Measurements from ENCODE around the gene GTF3C6.
"Not testable (repeated sequence)": the region's sequence is repeated elsewhere in the genome, so short reads cannot be mapped to it uniquely, and the experiment has no call there.

Gene GTF3C6

GRCh38 chr6:110980227-110980626 lies 21.7 kb downstream of the GTF3C6 start:
- no peak for DNase-seq

GRCh38 chr6:110980648-110981047 lies 22.1 kb downstream of the GTF3C6 start:
- DNase-seq: no peak

- no peak for DNase-seq
Measured at GRCh38 chr6:110981202-110981600, 22.7 kb downstream of the GTF3C6 start.

GRCh38 chr6:110990840-110991576 lies 32.5 kb downstream of the GTF3C6 start:
- DNase-seq: no peak

GRCh38 chr6:110996691-110997090 lies 38.2 kb downstream of the GTF3C6 start:
- no peak for DNase-seq

GRCh38 chr6:110999634-111000270 lies 41.2 kb downstream of the GTF3C6 start:
- peak; percentile 31 for DNase-seq

- DNase-seq: no peak
Measured at GRCh38 chr6:111002350-111002749, 43.8 kb downstream of the GTF3C6 start.

GRCh38 chr6:111011360-111012142 lies 53.0 kb downstream of the GTF3C6 start:
- peak; percentile 70 for DNase-seq

- DNase-seq: no peak
Measured at GRCh38 chr6:111012143-111012452, 53.6 kb downstream of the GTF3C6 start.

- not testable (repeated sequence) for DNase-seq
Measured at GRCh38 chr6:111012520-111012919, 54.0 kb downstream of the GTF3C6 start.

- DNase-seq: no peak
Measured at GRCh38 chr6:111013144-111013915, 54.8 kb downstream of the GTF3C6 start.

- no peak for DNase-seq
Measured at GRCh38 chr6:111015389-111016124, 57.1 kb downstream of the GTF3C6 start.

- DNase-seq: not testable (repeated sequence)
Measured at GRCh38 chr6:111017241-111017640, 58.7 kb downstream of the GTF3C6 start.
